ENCODE measurements around the gene MRPS23. TPM values are rescaled to one million over a fixed set of nuclear protein-coding genes. Genes with fewer than 3 reads are reported as not detected.
"Not testable (repeated sequence)": the region's sequence is repeated elsewhere in the genome, so short reads cannot be mapped to it uniquely, and the experiment has no call there.

MRPS23 gene
- total RNA-seq, 1 experiment from 2014 or later = 52.0 TPM

- Histone ChIP-seq H3K9me3 (no peaks in the 10 kb centered on the region), H3K27me3 (no peaks in the 10 kb centered on the region), H3K36me3 (peaks cover 6% of the 10 kb centered on the region; the same call in 1 of the 2 replicates), H3K4me3 (no peak overlapping the region)
- no peak for DNase-seq
These were observed 9.0 kb upstream of the MRPS23 start for GRCh38 chr17:57858838-57859237.

GRCh38 chr17:57856792-57857620, 7.2 kb upstream of the MRPS23 start:
- H3K27me3 ChIP-seq = no peaks in the 10 kb centered on the region
- DNase-seq = no peak
- H3K4me3 ChIP-seq = no peak overlapping the region
- no peaks in the 10 kb centered on the region for H3K9me3 ChIP-seq
- H3K36me3 ChIP-seq = no peaks in the 10 kb centered on the region; the same call in 1 of the 2 replicates

GRCh38 chr17:57855391-57856035, 5.7 kb upstream of the MRPS23 start:
- Histone ChIP-seq H3K27me3 (no peaks in the 10 kb centered on the region), H3K36me3 (no peaks in the 10 kb centered on the region), H3K4me3 (no peak overlapping the region), H3K9me3 (no peaks in the 10 kb centered on the region)
- DNase-seq = no peak

- Histone ChIP-seq H3K36me3 (peaks cover 7% of the 10 kb centered on the region), H3K27me3 (no peaks in the 10 kb centered on the region), H3K4me3 (no peak overlapping the region), H3K9me3 (no peaks in the 10 kb centered on the region)
- no peak for DNase-seq
These were observed 3.9 kb upstream of the MRPS23 start for GRCh38 chr17:57853695-57854094.

GRCh38 chr17:57852955-57853328, 3.1 kb upstream of the MRPS23 start:
- Histone ChIP-seq H3K27me3 (no peaks in the 10 kb centered on the region), H3K4me3 (no peak overlapping the region), H3K36me3 (peaks cover 8% of the 10 kb centered on the region), H3K9me3 (no peaks in the 10 kb centered on the region)
- DNase-seq = no peak

- Histone ChIP-seq H3K4me3 (no peak overlapping the region), H3K36me3 (peaks cover 8% of the 10 kb centered on the region), H3K9me3 (no peaks in the 10 kb centered on the region), H3K27me3 (no peaks in the 10 kb centered on the region)
- DNase-seq = no peak
These were observed 2.5 kb upstream of the MRPS23 start for GRCh38 chr17:57852092-57852954.

- Histone ChIP-seq H3K4me3 (peak overlapping the region; percentile 90), H3K9me3 (no peaks in the 10 kb centered on the region), H3K27me3 (no peaks in the 10 kb centered on the region), H3K36me3 (peaks cover 22% of the 10 kb centered on the region)
- DNase-seq = no peak
These were observed 526 bp downstream of the MRPS23 start for GRCh38 chr17:57849163-57849873.

GRCh38 chr17:57846056-57846945, 3.5 kb downstream of the MRPS23 start:
- H3K9me3 ChIP-seq, H3K4me3 ChIP-seq, H3K27me3 ChIP-seq, DNase-seq: not testable (repeated sequence)
- peaks cover 28% of the 10 kb centered on the region for H3K36me3 ChIP-seq

GRCh38 chr17:57842280-57842679, 7.6 kb downstream of the MRPS23 start:
- Histone ChIP-seq H3K4me3 (no peak overlapping the region), H3K36me3 (peaks cover 50% of the 10 kb centered on the region), H3K27me3 (no peaks in the 10 kb centered on the region), H3K9me3 (no peaks in the 10 kb centered on the region)
- DNase-seq = no peak

GRCh38 chr17:57839571-57839923, 10.3 kb downstream of the MRPS23 start:
- H3K27me3 ChIP-seq = no peaks in the 10 kb centered on the region
- H3K36me3 ChIP-seq = peaks cover 41% of the 10 kb centered on the region
- DNase-seq = no peak
- H3K9me3 ChIP-seq = no peaks in the 10 kb centered on the region
- no peak overlapping the region for H3K4me3 ChIP-seq

GRCh38 chr17:57838857-57839570, 10.8 kb downstream of the MRPS23 start:
- H3K9me3 ChIP-seq = no peaks in the 10 kb centered on the region
- peaks cover 40% of the 10 kb centered on the region for H3K36me3 ChIP-seq
- DNase-seq = no peak
- H3K4me3 ChIP-seq = no peak overlapping the region
- H3K27me3 ChIP-seq = no peaks in the 10 kb centered on the region

- H3K4me3 ChIP-seq = no peak overlapping the region
- H3K36me3 ChIP-seq = peaks cover 40% of the 10 kb centered on the region
- H3K27me3 ChIP-seq = no peaks in the 10 kb centered on the region
- DNase-seq = no peak
- no peaks in the 10 kb centered on the region for H3K9me3 ChIP-seq
These were observed 11.4 kb downstream of the MRPS23 start for GRCh38 chr17:57838453-57838852.

- H3K36me3 ChIP-seq = peaks cover 26% of the 10 kb centered on the region
- H3K9me3 ChIP-seq = no peaks in the 10 kb centered on the region
- DNase-seq = no peak
- H3K27me3 ChIP-seq = no peaks in the 10 kb centered on the region
- no peak overlapping the region for H3K4me3 ChIP-seq
These were observed 14.4 kb downstream of the MRPS23 start for GRCh38 chr17:57835333-57835900.

- peak; percentile 94 for DNase-seq
- H3K36me3 ChIP-seq = peaks cover 15% of the 10 kb centered on the region
These were observed 15.6 kb downstream of the MRPS23 start for GRCh38 chr17:57834146-57834741.

More at GRCh38 chr17:57834146-57834741, 15.6 kb downstream of the MRPS23 start:
- Histone ChIP-seq H3K27me3 (no peaks in the 10 kb centered on the region), H3K9me3 (no peaks in the 10 kb centered on the region), H3K4me3 (no peak overlapping the region)

All from MG63 (cell line).